SH-SY5Y (cell line): ENCODE results near the gene ST8SIA3.

ENCODE experiments used
- GATA2 ChIP-seq: IDR thresholded peaks from 2 replicates; pipeline ENCODE4 v1.6.1; 2011; ENCODE audit warnings: mild to moderate bottlenecking, low read depth, low read length
- GATA3 ChIP-seq: IDR thresholded peaks from 2 replicates; pipeline ENCODE4 v1.6.1; 2011; ENCODE audit warnings: low read depth, mild to moderate bottlenecking, low read length, moderate library complexity

DNA sequence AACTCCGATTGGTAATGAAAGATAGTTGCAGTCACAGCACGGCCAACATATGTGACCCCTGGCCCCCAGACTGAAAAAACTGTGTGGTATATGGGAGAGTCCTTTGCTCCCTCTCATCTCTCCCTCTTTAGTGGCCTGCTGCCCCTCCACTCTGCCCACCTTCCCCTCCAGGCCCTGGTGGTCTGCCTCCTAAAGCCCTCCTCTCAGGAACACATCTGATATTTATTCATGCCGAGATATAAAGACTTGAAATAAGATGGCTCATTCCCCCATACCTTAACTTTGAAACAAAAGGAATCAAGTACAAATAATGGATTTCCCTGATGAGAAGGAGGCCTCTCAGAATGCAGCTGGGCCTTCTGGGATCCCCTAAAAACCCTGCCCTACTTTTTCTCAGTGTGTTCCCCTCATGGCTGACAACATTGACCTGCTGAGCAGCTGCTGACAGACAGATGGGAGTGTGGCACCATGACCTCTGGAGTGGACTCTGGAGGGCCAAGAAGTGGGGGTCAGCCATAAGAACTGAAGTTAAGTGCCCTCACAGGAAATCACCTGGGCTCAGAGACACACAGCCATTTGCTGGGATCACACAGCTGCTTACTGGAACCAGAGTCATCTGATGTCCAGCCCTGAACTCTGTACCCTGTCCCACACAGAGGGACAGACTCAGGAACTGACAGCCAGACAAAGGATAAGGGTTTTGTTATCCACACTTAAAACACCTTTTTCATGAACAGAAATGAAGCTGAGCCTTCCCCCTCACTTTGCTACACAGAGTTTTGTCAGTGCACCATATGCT is 39.8 kb upstream of the ST8SIA3 start:
- no peak for TF ChIP-seq GATA2
- TF ChIP-seq GATA3: no peak
